IMR-90 (cell line): Measurements from ENCODE around the gene ATF1. TPM values are rescaled to one million over a fixed set of nuclear protein-coding genes. Genes with fewer than 3 reads are reported as not detected.

ENCODE experiments used
- ATAC-seq: fragments of 200-7000 bp; cut with Tn5 transposase; 2 replicates; pipeline ENCODE4 v1.9.1; 2020; ENCODE audit warnings: low read depth, mild to moderate bottlenecking, moderate library complexity
- BruUV-seq: library from RNA; stranded (reverse); fragments of 400-500 nt; replicated peaks from 2 replicates; lab custom pipeline; 2021; lab: Mats Ljungman, UMichigan
- CTCF ChIA-PET: fragments of 300-600 bp; formaldehyde crosslinking; extraction: SDS; loops from one replicate; lab custom pipeline; 2021; ENCODE audit warnings: antibody characterized with exemption; lab: Yijun Ruan, JAX
- POLR2A ChIA-PET: fragments of 300-600 bp; sonication (Branson Sonifier 250); formaldehyde crosslinking; loops from one replicate; lab custom pipeline; 2022; ENCODE audit warnings: antibody characterized with exemption; ENCODE audit not compliant: unreplicated experiment; lab: Charles Lee
- DNase-seq: peaks from one replicate; pipeline ENCODE4 v3.0.0; 2013
- H2AFZ ChIP-seq: replicated peaks from 2 replicates; pipeline ENCODE3; 2013; ENCODE audit warnings: low read length, mild to moderate bottlenecking; ENCODE audit not compliant: poor library complexity
- H2AK5ac ChIP-seq: 2 replicates; pipeline ENCODE4 v1.6.1; 2013; ENCODE audit warnings: low read depth, low read length, inconsistent platforms
- H2AK9ac ChIP-seq: replicated peaks from 2 replicates; pipeline ENCODE3; 2013; ENCODE audit warnings: mild to moderate bottlenecking, low read depth, low read length, moderate library complexity; ENCODE audit not compliant: poor library complexity
- H2BK120ac ChIP-seq: 2 replicates; pipeline ENCODE4 v1.6.1; 2013; ENCODE audit warnings: low read depth, low read length, inconsistent platforms
- H2BK15ac ChIP-seq: 3 replicates; pipeline ENCODE4 v1.6.1; 2013; ENCODE audit warnings: low read depth, low read length, inconsistent platforms
- H2BK20ac ChIP-seq: 2 replicates; pipeline ENCODE4 v1.6.1; 2013; ENCODE audit warnings: low read depth, mild to moderate bottlenecking, inconsistent platforms, low read length, moderate library complexity
- H2BK5ac ChIP-seq: 2 replicates; pipeline ENCODE4 v1.6.1; 2013; ENCODE audit warnings: mild to moderate bottlenecking, low read depth, low read length, inconsistent platforms; ENCODE audit not compliant: poor library complexity, severe bottlenecking
- H3K14ac ChIP-seq: replicated peaks from 2 replicates; pipeline ENCODE4 v1.6.1; 2013; ENCODE audit warnings: low read depth, low read length, inconsistent platforms
- H3K18ac ChIP-seq: 2 replicates; pipeline ENCODE4 v1.6.1; 2013; ENCODE audit warnings: low read depth, low read length, control low read depth
- H3K23ac ChIP-seq: 2 replicates; pipeline ENCODE4 v1.6.1; 2013; ENCODE audit warnings: low read depth, low read length, inconsistent platforms
- H3K27ac ChIP-seq: 2 replicates; pipeline ENCODE4 v1.5.1; 2013; ENCODE audit warnings: mild to moderate bottlenecking, control low read depth, low read length; ENCODE audit not compliant: insufficient read depth
- H3K27me3 ChIP-seq: 2 replicates; pipeline ENCODE4 v1.6.1; 2013; ENCODE audit warnings: low read length; ENCODE audit not compliant: control insufficient read depth, insufficient read depth
- H3K36me3 ChIP-seq: 2 replicates; pipeline ENCODE4 v1.6.1; 2013; ENCODE audit warnings: low read length, mixed read lengths; ENCODE audit not compliant: control insufficient read depth, insufficient read depth
- H3K4ac ChIP-seq: 2 replicates; pipeline ENCODE4 v1.6.1; 2013; ENCODE audit warnings: low read depth, low read length, inconsistent platforms
- H3K4me1 ChIP-seq: 2 replicates; pipeline ENCODE4 v1.6.1; 2013; ENCODE audit warnings: low read length, mixed read lengths; ENCODE audit not compliant: control insufficient read depth, insufficient read depth
- H3K4me2 ChIP-seq: 2 replicates; pipeline ENCODE4 v1.6.1; 2013; ENCODE audit warnings: low read depth, mild to moderate bottlenecking, control low read depth, low read length, moderate library complexity
- H3K4me3 ChIP-seq: 2 replicates; pipeline ENCODE4 v1.5.1; 2013; ENCODE audit warnings: low read depth, mild to moderate bottlenecking, control low read depth, low read length, moderate library complexity; ENCODE audit not compliant: insufficient read depth
- H3K56ac ChIP-seq: 2 replicates; pipeline ENCODE4 v1.6.1; 2013; ENCODE audit warnings: low read length, inconsistent platforms; ENCODE audit not compliant: insufficient read depth; ENCODE audit errors: extremely low read depth
- H3K79me1 ChIP-seq, 2 experiments: 2 replicates each; pipeline ENCODE4 v1.6.1; 2013; ENCODE audit warnings: low read length in 2 of 2, inconsistent platforms in 1 of 2, low read depth in 1 of 2
- H3K9ac ChIP-seq: 2 replicates; pipeline ENCODE4 v1.6.1; 2013; ENCODE audit warnings: low read depth, low read length, control low read depth
- H3K9me1 ChIP-seq: 2 replicates; pipeline ENCODE4 v1.6.1; 2013; ENCODE audit warnings: low read length, inconsistent platforms; ENCODE audit not compliant: insufficient read depth
- H3K9me3 ChIP-seq: 2 replicates; pipeline ENCODE4 v1.6.1; 2013; ENCODE audit warnings: low read length; ENCODE audit not compliant: control insufficient read depth, insufficient read depth
- H4K20me1 ChIP-seq: 2 replicates; pipeline ENCODE4 v1.6.1; 2013; ENCODE audit warnings: low read length, inconsistent platforms; ENCODE audit not compliant: insufficient read depth
- H4K5ac ChIP-seq: 2 replicates; pipeline ENCODE4 v1.6.1; 2013; ENCODE audit warnings: mild to moderate bottlenecking, low read depth, low read length, control low read depth
- H4K8ac ChIP-seq, 2 experiments: 2 replicates each; pipeline ENCODE4 v1.6.1; 2013; ENCODE audit warnings: low read depth in 2 of 2, low read length in 2 of 2, control low read depth in 1 of 2, inconsistent platforms in 1 of 2
- H4K91ac ChIP-seq: 2 replicates; pipeline ENCODE4 v1.6.1; 2013; ENCODE audit warnings: low read depth, low read length, inconsistent platforms; ENCODE audit not compliant: insufficient read depth
- CEBPB ChIP-seq: IDR thresholded peaks from 2 replicates; pipeline ENCODE4 v1.6.1; 2012; ENCODE audit warnings: low read depth, low read length, improper control_type of control experiment
- CHD1 ChIP-seq: IDR thresholded peaks from 2 replicates; pipeline ENCODE4 v1.6.1; 2012; ENCODE audit warnings: low read depth, low read length, improper control_type of control experiment
- CTCF ChIP-seq: conservative IDR thresholded peaks from 2 replicates; pipeline ENCODE4 v1.5.1; 2012; ENCODE audit warnings: mild to moderate bottlenecking, low read depth, low read length, improper control_type of control experiment
- ELK1 ChIP-seq: fragments of 150-350 bp; IDR thresholded peaks from 2 replicates; pipeline ENCODE4 v1.6.1; 2016; ENCODE audit warnings: low read depth, mild to moderate bottlenecking, low read length, moderate library complexity, borderline replicate concordance
- FOS ChIP-seq: fragments of 150-350 bp; IDR thresholded peaks from 2 replicates; pipeline ENCODE4 v1.6.1; 2016; ENCODE audit warnings: low read depth, low read length
- MAFK ChIP-seq: IDR thresholded peaks from 2 replicates; pipeline ENCODE4 v1.6.1; 2012; ENCODE audit warnings: low read depth, low read length, improper control_type of control experiment
- MAZ ChIP-seq: IDR thresholded peaks from 2 replicates; pipeline ENCODE4 v1.6.1; 2012; ENCODE audit warnings: low read depth, mild to moderate bottlenecking, low read length, improper control_type of control experiment, moderate library complexity, borderline replicate concordance
- MXI1 ChIP-seq: IDR thresholded peaks from 2 replicates; pipeline ENCODE4 v1.6.1; 2012; ENCODE audit warnings: low read depth, mild to moderate bottlenecking, low read length, moderate library complexity, borderline replicate concordance
- NFE2L2 ChIP-seq: fragments of 150-350 bp; IDR thresholded peaks from 2 replicates; pipeline ENCODE4 v1.6.1; 2016; ENCODE audit warnings: low read depth, mild to moderate bottlenecking, low read length
- RAD21 ChIP-seq: IDR thresholded peaks from 2 replicates; pipeline ENCODE4 v1.6.1; 2012; ENCODE audit warnings: low read length, improper control_type of control experiment
- RCOR1 ChIP-seq: IDR thresholded peaks from 2 replicates; pipeline ENCODE4 v1.6.1; 2012; ENCODE audit warnings: mild to moderate bottlenecking, low read length, improper control_type of control experiment; ENCODE audit not compliant: insufficient replicate concordance
- RFX5 ChIP-seq: IDR thresholded peaks from 2 replicates; pipeline ENCODE4 v1.8.0; 2012; ENCODE audit warnings: low read depth, mild to moderate bottlenecking, low read length, moderate library complexity
- SMC3 ChIP-seq: fragments of 150-350 bp; IDR thresholded peaks from 2 replicates; pipeline ENCODE4 v1.6.1; 2016; ENCODE audit warnings: low read depth, mild to moderate bottlenecking, antibody characterized with exemption, low read length, moderate library complexity
- USF2 ChIP-seq: fragments of 150-350 bp; IDR thresholded peaks from 2 replicates; pipeline ENCODE4 v1.6.1; 2017; ENCODE audit warnings: mild to moderate bottlenecking, antibody characterized with exemption, low read length, low read depth
- WGBS, 2 experiments: methylation state at CpG; one replicate each; pipeline versions ENCODE4 v1.1.5 to v1.1.7; 2013; ENCODE audit warnings: missing lambda C conversion rate in 2 of 2; ENCODE audit not compliant: insufficient read length in 1 of 2; ENCODE audit errors: extremely low coverage in 2 of 2; 5-methylcytosine and 5-hydroxymethylcytosine counted together
- dilution Hi-C: fragments of 300-500 bp; cut with HindIII; formaldehyde crosslinking; loops from one replicate; pipeline ENCODE4 v1.14.3; 2018; ENCODE audit warnings: low sequenced_read_pairs; ENCODE audit not compliant: unreplicated experiment
- in situ Hi-C: fragments of 300-500 bp; cut with MboI; formaldehyde crosslinking; loops from 3 replicates; pipeline ENCODE4 v1.14.3; 2019; ENCODE audit warnings: low sequenced_read_pairs, inconsistent platforms, mixed read lengths
- intact Hi-C: fragments of 100-400 bp; cut with micrococcal nuclease; formaldehyde crosslinking; loops from 2 replicates; pipeline ENCODE4 v1.10.0; 2022
- polyA plus RNA-seq, 3 experiments: library from polyadenylated mRNA; depleted of rRNA; stranded (reverse); fragments of >200 nt; gene quantifications; 2 replicates each; pipeline ENCODE4 v1.2.3, GENCODE V29; 2012; ENCODE audit warnings: low replicate concordance in 1 of 3
- total RNA-seq: library from RNA; depleted of rRNA; stranded (reverse); fragments of >200 nt; gene quantifications from 2 replicates; pipeline ENCODE4 v1.2.3, GENCODE V29; 2012

The ATF1 gene
- total and polyA plus RNA-seq, 2 of the 4 experiments (the other 2 are of a cell fraction): 20.6 to 24.0 TPM

- intact Hi-C loops: no loop called here
- DNase-seq (peak; percentile 97), ATAC-seq (peak; percentile 80)
- in situ Hi-C loops: no loop called here
- Histone ChIP-seq H4K91ac (peak overlapping the region; percentile 92), H3K36me3 (peaks cover under 1% of the 10 kb centered on the region; the same call in 1 of the 2 replicates), H2AK5ac (peak overlapping the region; percentile 97), H3K18ac (peak overlapping the region; percentile 89), H2BK15ac (peak overlapping the region; percentile 91; the same call in 2 of the 3 replicates), H4K8ac (peak overlapping the region; percentile 25 to 98), H3K56ac (peak overlapping the region; percentile 92), H2BK20ac (peak overlapping the region; percentile 94), H3K9ac (peak overlapping the region; percentile 58), H3K4me1 (peaks cover 20% of the 10 kb centered on the region), H3K4me3 (no peak overlapping the region), H3K4me2 (peak overlapping the region; percentile 60), H3K27me3 (no peaks in the 10 kb centered on the region), H3K14ac (peak overlapping the region; percentile 88), H3K23ac (peak overlapping the region; percentile 95), H4K20me1 (no peaks in the 10 kb centered on the region; the same call in 1 of the 2 replicates), H2BK120ac (peak overlapping the region; percentile 98), H2AFZ (peak overlapping the region; percentile 67), H3K27ac (peak overlapping the region; percentile 93), H4K5ac (peak overlapping the region; percentile 66), H2BK5ac (peak overlapping the region; percentile 90), H3K4ac (peak overlapping the region; percentile 97), H3K9me1 (peaks cover 13% of the 10 kb centered on the region), H3K79me1 (peaks cover 22 to 64% of the 10 kb centered on the region in 2 experiments), H3K9me3 (no peaks in the 10 kb centered on the region; the same call in 1 of the 2 replicates), H2AK9ac (peak overlapping the region; percentile 95)
- ChIA-PET POLR2A (interaction anchor here (0.5 to 1.0 kb wide), 3 partner anchors 148 to 431 kb away, joined by 3 to 5 read pairs (median 4); partner anchors contain the start of gene POU6F1), CTCF (no interaction called here)
- TSS peak; percentile 86 for BruUV-seq
- dilution Hi-C loops: no loop called here
- no CpG with 5 or more reads among the region's 3 CpGs for WGBS, 2 experiments
- TF ChIP-seq ELK1 (no peak), SMC3 (no peak), CTCF (no peak), MAFK (no peak), MXI1 (no peak), FOS (peak; percentile 63; the same call in 1 of the 2 replicates), MAZ (peak; percentile 72), RFX5 (no peak), CEBPB (peak; percentile 90), NFE2L2 (no peak), RAD21 (no peak), RCOR1 (no peak), CHD1 (no peak), USF2 (no peak)
Measured at GRCh38 chr12:50786498-50787231, 22.8 kb downstream of the ATF1 start.
